Kidney glomerular epithelial cell (primary cell): ENCODE data around the gene OR51I1.

ENCODE experiments used
- DNase-seq: peaks from one replicate; lab custom pipeline; 2025; lab: John Stamatoyannopoulos, UW

OR51I1 gene

GRCh38 chr11:5441414-5441813, at the start of gene OR51I1:
OR51I1 (minus strand) TSS chr11:5441514; CDS start chr11:5441514, 0 bp downstream.
- no peak for DNase-seq

GRCh38 chr11:5489576-5490357, 48.5 kb upstream of the OR51I1 start:
- no peak for DNase-seq

GRCh38 chr11:5488798-5489399, 47.6 kb upstream of the OR51I1 start:
- no peak for DNase-seq

GRCh38 chr11:5488385-5488784, 47.1 kb upstream of the OR51I1 start, which contains the start of gene OR52D1:
OR52D1 (plus strand) TSS chr11:5488685; CDS start chr11:5488707, 22 bp downstream.
- DNase-seq = no peak

- no peak for DNase-seq
These were observed 45.1 kb upstream of the OR51I1 start for GRCh38 chr11:5486421-5486820.

GRCh38 chr11:5486003-5486402, 44.7 kb upstream of the OR51I1 start:
- no peak for DNase-seq

GRCh38 chr11:5476186-5476819, 35.0 kb upstream of the OR51I1 start:
- peak; percentile 43 for DNase-seq

GRCh38 chr11:5473921-5474320, 32.6 kb upstream of the OR51I1 start:
- DNase-seq = no peak

- no peak for DNase-seq
These were observed 26.2 kb upstream of the OR51I1 start for GRCh38 chr11:5467527-5467926.

GRCh38 chr11:5460983-5461621, 19.8 kb upstream of the OR51I1 start:
- DNase-seq = no peak

- no peak for DNase-seq
These were observed 8.1 kb upstream of the OR51I1 start for GRCh38 chr11:5449432-5449831.

GRCh38 chr11:5449023-5449422, 7.7 kb upstream of the OR51I1 start, which contains the start of gene OR51I2:
OR51I2 (plus strand) TSS chr11:5449323; CDS start chr11:5453489, 4,166 bp downstream.
- no peak for DNase-seq

GRCh38 chr11:5443835-5444393, 2.6 kb upstream of the OR51I1 start:
- DNase-seq = no peak

GRCh38 chr11:5423131-5423530, 18.2 kb downstream of the OR51I1 start:
- no peak for DNase-seq

GRCh38 chr11:5421811-5422210, 19.5 kb downstream of the OR51I1 start, which contains the start of gene OR51Q1:
OR51Q1 (plus strand) TSS chr11:5422111; CDS start chr11:5422201, 90 bp downstream.
- no peak for DNase-seq

- DNase-seq = no peak
These were observed 20.3 kb downstream of the OR51I1 start for GRCh38 chr11:5420993-5421392.

- DNase-seq = no peak
These were observed 36.1 kb downstream of the OR51I1 start for GRCh38 chr11:5405173-5405572.

- DNase-seq = peak; percentile 53
These were observed 42.4 kb downstream of the OR51I1 start for GRCh38 chr11:5398936-5399335.

GRCh38 chr11:5394091-5394490, 47.2 kb downstream of the OR51I1 start:
- no peak for DNase-seq
